IgD-negative memory B cell (primary cell): ENCODE measurements around the gene COL6A1. TPM values are rescaled to one million over a fixed set of nuclear protein-coding genes. Genes with fewer than 3 reads are reported as not detected.
A peak's percentile ranks its signal among the peaks of the same experiment; 100 is the strongest.

Source experiments
- H3K27ac Mint-ChIP-seq, 3 donors: one replicate each; pipeline ENCODE4 v1.8.0; 2020 to 2022; ENCODE audit warnings: mild to moderate bottlenecking in 3 of 3, mixed read lengths in 3 of 3, moderate library complexity in 1 of 3
- H3K27me3 Mint-ChIP-seq: one replicate; pipeline ENCODE4 v1.8.0; 2021; ENCODE audit warnings: mixed read lengths
- H3K36me3 Mint-ChIP-seq: one replicate; pipeline ENCODE4 v1.8.0; 2020; ENCODE audit warnings: mild to moderate bottlenecking, mixed read lengths
- H3K4me1 Mint-ChIP-seq, 3 donors: one replicate each; pipeline ENCODE4 v1.8.0; 2020 to 2022; ENCODE audit warnings: mixed read lengths in 3 of 3, mild to moderate bottlenecking in 1 of 3
- H3K4me3 Mint-ChIP-seq, 4 donors: one replicate each; pipeline ENCODE4 v1.8.0; 2020 to 2022; ENCODE audit warnings: mild to moderate bottlenecking in 4 of 4, mixed read lengths in 4 of 4, moderate library complexity in 3 of 4
- H3K9me3 Mint-ChIP-seq, 3 donors: one replicate each; pipeline ENCODE4 v1.8.0; 2020 to 2021; ENCODE audit warnings: mixed read lengths in 3 of 3, mild to moderate bottlenecking in 1 of 3
- polyA plus RNA-seq: library from polyadenylated mRNA; unstranded; fragments of 300-500 nt; fragmentation: Illumina TruSeq; gene quantifications from one replicate; pipeline ENCODE4 v1.2.3, GENCODE V29; 2021

COL6A1 gene
- polyA plus RNA-seq, 1 donor from 2014 or later, result not detected

- peaks cover 0 to 2% (median 0%) of the 10 kb centered on the region in 3 donors for H3K4me1 Mint-ChIP-seq
- H3K27me3 Mint-ChIP-seq, result no peaks in the 10 kb centered on the region
- no peaks in the 10 kb centered on the region for H3K36me3 Mint-ChIP-seq
- no peak overlapping the region for H3K27ac Mint-ChIP-seq
- H3K4me3 Mint-ChIP-seq, result no peak overlapping the region
- peaks cover 0 to 1% (median under 1%) of the 10 kb centered on the region in 3 donors for H3K9me3 Mint-ChIP-seq
Observed at GRCh38 chr21:45990049-45990711, 8.6 kb downstream of the COL6A1 start.

GRCh38 chr21:45990741-45991605 lies 9.4 kb downstream of the COL6A1 start:
- Mint-ChIP-seq H3K27ac (no peak overlapping the region), H3K9me3 (no peaks in the 10 kb centered on the region), H3K27me3 (no peaks in the 10 kb centered on the region), H3K4me1 (peaks cover 0 to 2% (median 0%) of the 10 kb centered on the region in 3 donors), H3K4me3 (no peak overlapping the region), H3K36me3 (no peaks in the 10 kb centered on the region)

- Mint-ChIP-seq H3K36me3 (no peaks in the 10 kb centered on the region), H3K9me3 (no peaks in the 10 kb centered on the region), H3K27ac (no peak overlapping the region), H3K4me3 (no peak overlapping the region), H3K27me3 (no peaks in the 10 kb centered on the region), H3K4me1 (peaks cover 0 to 2% (median 0%) of the 10 kb centered on the region in 3 donors)
Observed at GRCh38 chr21:45991606-45992300, 10.2 kb downstream of the COL6A1 start.

- no peak overlapping the region for H3K27ac Mint-ChIP-seq
- H3K4me3 Mint-ChIP-seq, result no peak overlapping the region
- H3K36me3 Mint-ChIP-seq, result no peaks in the 10 kb centered on the region
- no peaks in the 10 kb centered on the region for H3K9me3 Mint-ChIP-seq
- H3K27me3 Mint-ChIP-seq, result no peaks in the 10 kb centered on the region
- no peaks in the 10 kb centered on the region for H3K4me1 Mint-ChIP-seq
Observed at GRCh38 chr21:45992301-45993209, 11.0 kb downstream of the COL6A1 start.

- H3K27ac Mint-ChIP-seq, result no peak overlapping the region
- no peaks in the 10 kb centered on the region for H3K4me1 Mint-ChIP-seq
- no peak overlapping the region for H3K4me3 Mint-ChIP-seq
- no peaks in the 10 kb centered on the region for H3K27me3 Mint-ChIP-seq
- no peaks in the 10 kb centered on the region for H3K9me3 Mint-ChIP-seq
- no peaks in the 10 kb centered on the region for H3K36me3 Mint-ChIP-seq
Observed at GRCh38 chr21:45993210-45994085, 11.9 kb downstream of the COL6A1 start.

- H3K27me3 Mint-ChIP-seq, result no peaks in the 10 kb centered on the region
- H3K36me3 Mint-ChIP-seq, result no peaks in the 10 kb centered on the region
- no peaks in the 10 kb centered on the region for H3K9me3 Mint-ChIP-seq
- H3K27ac Mint-ChIP-seq, result no peak overlapping the region
- no peaks in the 10 kb centered on the region for H3K4me1 Mint-ChIP-seq
- no peak overlapping the region for H3K4me3 Mint-ChIP-seq
Observed at GRCh38 chr21:45994086-45994661, 12.6 kb downstream of the COL6A1 start.

GRCh38 chr21:45994759-45995685 lies 13.5 kb downstream of the COL6A1 start:
- no peaks in the 10 kb centered on the region for H3K36me3 Mint-ChIP-seq
- no peak overlapping the region for H3K4me3 Mint-ChIP-seq
- peak overlapping the region in 1 of 3 donors; percentile 87 for H3K27ac Mint-ChIP-seq
- H3K4me1 Mint-ChIP-seq, result no peaks in the 10 kb centered on the region
- H3K27me3 Mint-ChIP-seq, result no peaks in the 10 kb centered on the region
- no peaks in the 10 kb centered on the region for H3K9me3 Mint-ChIP-seq

GRCh38 chr21:45995686-45996179 lies 14.2 kb downstream of the COL6A1 start:
- H3K4me3 Mint-ChIP-seq, result no peak overlapping the region
- no peaks in the 10 kb centered on the region for H3K36me3 Mint-ChIP-seq
- H3K4me1 Mint-ChIP-seq, result no peaks in the 10 kb centered on the region
- no peaks in the 10 kb centered on the region for H3K9me3 Mint-ChIP-seq
- no peaks in the 10 kb centered on the region for H3K27me3 Mint-ChIP-seq
- H3K27ac Mint-ChIP-seq, result no peak overlapping the region

GRCh38 chr21:45996311-45997204 lies 15.0 kb downstream of the COL6A1 start:
- no peaks in the 10 kb centered on the region for H3K9me3 Mint-ChIP-seq
- no peak overlapping the region for H3K4me3 Mint-ChIP-seq
- H3K27ac Mint-ChIP-seq, result no peak overlapping the region
- H3K4me1 Mint-ChIP-seq, result no peaks in the 10 kb centered on the region
- no peaks in the 10 kb centered on the region for H3K27me3 Mint-ChIP-seq
- no peaks in the 10 kb centered on the region for H3K36me3 Mint-ChIP-seq

GRCh38 chr21:45997205-45997494 lies 15.6 kb downstream of the COL6A1 start:
- Mint-ChIP-seq H3K27me3 (no peaks in the 10 kb centered on the region), H3K36me3 (no peaks in the 10 kb centered on the region), H3K27ac (no peak overlapping the region), H3K9me3 (no peaks in the 10 kb centered on the region), H3K4me3 (no peak overlapping the region), H3K4me1 (no peaks in the 10 kb centered on the region)

- Mint-ChIP-seq H3K36me3 (no peaks in the 10 kb centered on the region), H3K27ac (no peak overlapping the region), H3K27me3 (no peaks in the 10 kb centered on the region), H3K4me3 (no peak overlapping the region), H3K4me1 (no peaks in the 10 kb centered on the region), H3K9me3 (no peaks in the 10 kb centered on the region)
Observed at GRCh38 chr21:45997495-45998275, 16.1 kb downstream of the COL6A1 start.
